MM.1S (cell line): Measurements from ENCODE around the gene MAGI2.

Experiments used
- DNase-seq: peaks from one replicate; pipeline ENCODE4 v3.0.0-alpha.2; 2015
- H2AFZ ChIP-seq: fragments of 300-600 bp; sonication (generic); 2 replicates; pipeline ENCODE4 v1.6.0; 2016; ENCODE audit warnings: antibody characterized with exemption, low read length
- H3F3A ChIP-seq: fragments of 300-600 bp; sonication (generic); 2 replicates; pipeline ENCODE4 v1.6.1; 2016; ENCODE audit warnings: mild to moderate bottlenecking, antibody characterized with exemption, low read length, moderate library complexity, mixed read lengths; ENCODE audit not compliant: insufficient read depth
- H3K27ac ChIP-seq: fragments of 300-600 bp; sonication (generic); 2 replicates; pipeline ENCODE4 v1.5.1; 2016; ENCODE audit warnings: mild to moderate bottlenecking, low read length
- H3K27me3 ChIP-seq: fragments of 300-600 bp; sonication (generic); replicated peaks from 2 replicates; pipeline ENCODE4 v1.6.0; 2016; ENCODE audit warnings: low read length; ENCODE audit not compliant: insufficient read depth
- H3K36me3 ChIP-seq: fragments of 300-600 bp; sonication (generic); replicated peaks from 2 replicates; pipeline ENCODE4 v1.6.1; 2016; ENCODE audit warnings: mild to moderate bottlenecking, low read length, mixed read lengths; ENCODE audit not compliant: insufficient read depth
- H3K4me1 ChIP-seq: fragments of 300-600 bp; sonication (generic); 2 replicates; pipeline ENCODE4 v1.6.1; 2016; ENCODE audit warnings: low read length, mixed read lengths
- H3K4me2 ChIP-seq: fragments of 300-600 bp; sonication (generic); 2 replicates; pipeline ENCODE4 v1.6.0; 2016; ENCODE audit warnings: low read depth, low read length
- H3K4me3 ChIP-seq: fragments of 300-600 bp; sonication (generic); 2 replicates; pipeline ENCODE4 v1.5.1; 2016; ENCODE audit warnings: low read length, mixed read lengths
- H3K79me2 ChIP-seq: fragments of 300-600 bp; sonication (generic); 2 replicates; pipeline ENCODE4 v1.6.1; 2016; ENCODE audit warnings: mixed run types, low read length, mixed read lengths
- H3K9ac ChIP-seq: fragments of 300-600 bp; sonication (generic); 2 replicates; pipeline ENCODE4 v1.6.1; 2016; ENCODE audit warnings: low read length, mixed read lengths
- H3K9me2 ChIP-seq: fragments of 300-600 bp; sonication (generic); replicated peaks from 2 replicates; pipeline ENCODE4 v1.6.1; 2016; ENCODE audit warnings: mild to moderate bottlenecking, low read length, mixed read lengths; ENCODE audit not compliant: insufficient read depth
- H3K9me3 ChIP-seq: fragments of 300-600 bp; sonication (generic); replicated peaks from 2 replicates; pipeline ENCODE4 v1.6.1; 2016; ENCODE audit warnings: mild to moderate bottlenecking, low read length, mixed read lengths; ENCODE audit not compliant: insufficient read depth
- H4K20me1 ChIP-seq: fragments of 300-600 bp; sonication (generic); 2 replicates; pipeline ENCODE4 v1.6.1; 2016; ENCODE audit warnings: mild to moderate bottlenecking, low read length, moderate library complexity, mixed read lengths; ENCODE audit not compliant: insufficient read depth
- EZH2 ChIP-seq: fragments of 300-600 bp; sonication (generic); optimal IDR thresholded peaks from 2 replicates; pipeline ENCODE3; 2017; ENCODE audit warnings: low read depth, mild to moderate bottlenecking, antibody characterized with exemption, low read length, mixed read lengths
- EZH2phosphoT487 ChIP-seq: fragments of 300-600 bp; sonication (generic); IDR thresholded peaks from 2 replicates; pipeline ENCODE4 v1.6.1; 2018; ENCODE audit warnings: antibody characterized with exemption, low read length
- TF ChIP-seq, protein P1 (sequence below): fragments of 300-600 bp; sonication (generic); IDR thresholded peaks from 2 replicates; pipeline ENCODE4 v1.5.1; 2016; ENCODE audit warnings: antibody characterized with exemption, low read length, mixed read lengths

MAGI2 gene

DNA sequence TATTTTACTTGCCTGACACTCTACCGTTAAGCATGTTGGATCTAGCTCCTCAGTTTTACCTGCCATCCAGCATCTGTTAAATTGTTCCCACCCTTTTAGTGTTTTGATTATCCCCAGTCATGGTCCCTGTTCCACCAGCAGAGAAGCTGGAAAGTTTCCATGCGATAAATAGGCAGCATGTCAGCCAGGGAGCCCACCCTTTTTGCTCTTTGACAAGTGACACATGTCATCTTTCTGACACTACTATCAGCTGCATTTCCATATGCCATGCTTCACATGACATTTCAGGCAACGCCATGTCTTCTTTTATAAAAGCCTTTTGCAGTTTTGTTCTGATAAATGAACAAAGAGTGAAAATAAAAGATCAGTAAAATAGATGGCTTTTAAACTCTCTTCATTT, 310.8 kb downstream of the MAGI2 start:
- H3K4me2 ChIP-seq: no peak overlapping the region
- no peaks in the 10 kb centered on the region for H3K4me1 ChIP-seq
- H3K9ac ChIP-seq: no peak overlapping the region
- no peaks in the 10 kb centered on the region for H4K20me1 ChIP-seq
- no peak for DNase-seq
- no peaks in the 10 kb centered on the region for H3K27me3 ChIP-seq
- no peak for TF ChIP-seq EZH2phosphoT487
- TF ChIP-seq EZH2: no peak
- TF ChIP-seq, protein P1, sequence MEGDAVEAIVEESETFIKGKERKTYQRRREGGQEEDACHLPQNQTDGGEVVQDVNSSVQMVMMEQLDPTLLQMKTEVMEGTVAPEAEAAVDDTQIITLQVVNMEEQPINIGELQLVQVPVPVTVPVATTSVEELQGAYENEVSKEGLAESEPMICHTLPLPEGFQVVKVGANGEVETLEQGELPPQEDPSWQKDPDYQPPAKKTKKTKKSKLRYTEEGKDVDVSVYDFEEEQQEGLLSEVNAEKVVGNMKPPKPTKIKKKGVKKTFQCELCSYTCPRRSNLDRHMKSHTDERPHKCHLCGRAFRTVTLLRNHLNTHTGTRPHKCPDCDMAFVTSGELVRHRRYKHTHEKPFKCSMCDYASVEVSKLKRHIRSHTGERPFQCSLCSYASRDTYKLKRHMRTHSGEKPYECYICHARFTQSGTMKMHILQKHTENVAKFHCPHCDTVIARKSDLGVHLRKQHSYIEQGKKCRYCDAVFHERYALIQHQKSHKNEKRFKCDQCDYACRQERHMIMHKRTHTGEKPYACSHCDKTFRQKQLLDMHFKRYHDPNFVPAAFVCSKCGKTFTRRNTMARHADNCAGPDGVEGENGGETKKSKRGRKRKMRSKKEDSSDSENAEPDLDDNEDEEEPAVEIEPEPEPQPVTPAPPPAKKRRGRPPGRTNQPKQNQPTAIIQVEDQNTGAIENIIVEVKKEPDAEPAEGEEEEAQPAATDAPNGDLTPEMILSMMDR: no peak
- H3K36me3 ChIP-seq: no peaks in the 10 kb centered on the region
- H3K79me2 ChIP-seq: no peaks in the 10 kb centered on the region
- H3K4me3 ChIP-seq: no peak overlapping the region
- no peak overlapping the region for H3K27ac ChIP-seq
- no peaks in the 10 kb centered on the region for H3F3A ChIP-seq
- no peaks in the 10 kb centered on the region for H3K9me2 ChIP-seq
- no peaks in the 10 kb centered on the region for H3K9me3 ChIP-seq
- no peak overlapping the region for H2AFZ ChIP-seq

DNA sequence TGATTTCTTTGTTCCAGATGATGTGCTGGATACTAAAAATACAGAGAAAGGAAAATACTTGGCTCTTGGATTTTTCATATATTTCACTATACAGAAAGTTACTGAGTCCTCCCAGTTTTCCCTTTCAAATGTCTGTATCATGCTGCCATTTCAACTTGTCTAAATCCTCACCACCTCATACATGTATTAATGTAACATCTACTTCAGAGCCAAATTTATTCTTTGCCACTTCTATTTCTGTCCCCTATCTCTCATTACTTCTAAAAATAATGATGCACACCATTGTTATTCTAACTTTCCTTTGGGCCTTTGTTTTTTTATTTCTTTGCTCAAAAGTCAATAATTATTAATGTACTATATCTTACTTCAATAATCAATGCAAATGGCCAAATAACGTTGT, 312.2 kb downstream of the MAGI2 start:
- Histone ChIP-seq H3K9ac (no peak overlapping the region), H3K27ac (no peak overlapping the region), H3K79me2 (no peaks in the 10 kb centered on the region), H3K9me2 (no peaks in the 10 kb centered on the region), H3K4me2 (no peak overlapping the region), H3K36me3 (no peaks in the 10 kb centered on the region), H3K4me3 (no peak overlapping the region), H3K4me1 (no peaks in the 10 kb centered on the region), H3F3A (no peaks in the 10 kb centered on the region), H2AFZ (no peak overlapping the region), H3K27me3 (no peaks in the 10 kb centered on the region), H4K20me1 (no peaks in the 10 kb centered on the region), H3K9me3 (no peaks in the 10 kb centered on the region)
- DNase-seq: no peak
- TF ChIP-seq EZH2phosphoT487: no peak
- no peak for TF ChIP-seq EZH2
- TF ChIP-seq, protein P1: no peak

DNA sequence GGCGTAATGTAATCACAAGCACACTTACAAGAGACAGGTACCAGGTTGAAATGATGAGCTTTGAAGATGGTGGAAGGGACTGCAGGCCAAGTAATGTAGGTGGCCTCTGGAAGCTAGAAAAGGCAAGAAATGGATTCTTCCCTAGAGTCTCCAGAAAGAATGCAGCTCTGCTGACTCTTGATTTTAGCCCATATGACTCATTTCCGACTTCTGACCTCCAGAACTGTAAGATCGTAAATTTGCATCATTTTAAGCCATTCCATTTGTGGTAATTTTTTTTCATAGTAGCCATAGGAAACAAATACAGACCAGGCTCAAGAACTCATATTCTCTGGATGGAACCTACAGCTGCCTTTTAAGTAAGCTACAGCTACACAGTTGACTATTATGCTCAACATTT, 315.5 kb downstream of the MAGI2 start:
- Histone ChIP-seq H3K4me3 (no peak overlapping the region), H3K36me3 (no peaks in the 10 kb centered on the region), H4K20me1 (no peaks in the 10 kb centered on the region), H3K9me2 (no peaks in the 10 kb centered on the region), H3K79me2 (no peaks in the 10 kb centered on the region), H3K9me3 (no peaks in the 10 kb centered on the region), H3K27me3 (no peaks in the 10 kb centered on the region), H3K27ac (no peak overlapping the region), H2AFZ (no peak overlapping the region), H3F3A (no peaks in the 10 kb centered on the region), H3K4me2 (no peak overlapping the region), H3K9ac (no peak overlapping the region), H3K4me1 (no peaks in the 10 kb centered on the region)
- TF ChIP-seq EZH2 (no peak), EZH2phosphoT487 (no peak)
- TF ChIP-seq, protein P1: no peak
- DNase-seq: no peak
